Measurements from ENCODE around the gene UTS2R. TPM values are rescaled to one million over a fixed set of nuclear protein-coding genes. Genes with fewer than 3 reads are reported as not detected.
"Not testable (repeated sequence)": the region's sequence is repeated elsewhere in the genome, so short reads cannot be mapped to it uniquely, and the experiment has no call there.

UTS2R gene
- total RNA-seq, 2 experiments from 2014 or later = not detected

GRCh38 chr17:82358465-82359350, 12.9 kb upstream of the UTS2R start, which contains the start of gene TEX19:
Gene TEX19 (plus strand): TSS chr17:82359247. CDS start chr17:82362151, 2,904 bp downstream.
- Mint-ChIP-seq H3K27ac (no peak within 1 kb of the TSS), H3K36me3 (ENCODE audit: low read depth) (no peaks in the 10 kb centered on the region), H3K4me3 (peak within 1 kb of the TSS; percentile 7), H3K4me1 (ENCODE audit: low read depth) (peaks cover 10% of the 10 kb centered on the region), H3K27me3 (peaks cover 12% of the 10 kb centered on the region), H3K9me3 (no peaks in the 10 kb centered on the region)
- ATAC-seq (peak; percentile 89), DNase-seq (peak; percentile 58)
- ChIA-PET POLR2A (no interaction called here), CTCF (interaction anchor here (0.6 to 1.3 kb wide), 4 partner anchors 9 to 193 kb away, joined by 3 to 6 read pairs (median 4); no protein-coding TSS in a partner anchor)
- intact Hi-C loops (cut with micrococcal nuclease) = no loop called here
- TF ChIP-seq CTCF (IDR thresholded peaks at IDR 0.05) = no peak

GRCh38 chr17:82359451-82360074, 12.0 kb upstream of the UTS2R start:
- H3K4me3 Mint-ChIP-seq; H3K4me1 Mint-ChIP-seq (ENCODE audit: low read depth); H3K36me3 Mint-ChIP-seq (ENCODE audit: low read depth); intact Hi-C loops (cut with micrococcal nuclease); POLR2A ChIA-PET; H3K9me3 Mint-ChIP-seq; H3K27ac Mint-ChIP-seq; ATAC-seq; DNase-seq: not testable (repeated sequence)
- CTCF ChIA-PET = interaction anchor here (0.6 to 0.7 kb wide), 2 partner anchors 9 to 192 kb away, joined by 4 to 6 read pairs; no protein-coding TSS in a partner anchor
- peaks cover 12% of the 10 kb centered on the region for H3K27me3 Mint-ChIP-seq

- Mint-ChIP-seq H3K27ac (no peak overlapping the region), H3K4me1 (ENCODE audit: low read depth) (peaks cover 10% of the 10 kb centered on the region), H3K4me3 (no peak overlapping the region), H3K27me3 (peaks cover 7% of the 10 kb centered on the region), H3K36me3 (ENCODE audit: low read depth) (no peaks in the 10 kb centered on the region), H3K9me3 (no peaks in the 10 kb centered on the region)
- ATAC-seq (no peak), DNase-seq (no peak)
- CTCF ChIA-PET = interaction anchor here (1.0 to 2.2 kb wide), 4 partner anchors 9 to 332 kb away, joined by 3 to 6 read pairs (median 4); no protein-coding TSS in a partner anchor
- no peak for TF ChIP-seq CTCF (IDR thresholded peaks at IDR 0.05)
- intact Hi-C loops (cut with micrococcal nuclease) = no loop called here
- POLR2A ChIA-PET = interaction anchor here (1.1 kb wide), 1 partner anchor 11 kb away, joined by 3 read pairs; no protein-coding TSS in a partner anchor
Measured at GRCh38 chr17:82361885-82362633, 9.5 kb upstream of the UTS2R start.

- intact Hi-C loops (cut with micrococcal nuclease) = no loop called here
- no peak for TF ChIP-seq CTCF (IDR thresholded peaks at IDR 0.05)
- ATAC-seq (no peak), DNase-seq (no peak)
- Mint-ChIP-seq H3K27ac (no peak overlapping the region), H3K4me1 (ENCODE audit: low read depth) (peaks cover 5% of the 10 kb centered on the region), H3K27me3 (peaks cover 8% of the 10 kb centered on the region), H3K36me3 (ENCODE audit: low read depth) (no peaks in the 10 kb centered on the region), H3K4me3 (no peak overlapping the region), H3K9me3 (no peaks in the 10 kb centered on the region)
- CTCF ChIA-PET = interaction anchor here (1.3 to 2.6 kb wide), 4 partner anchors 13 to 59 kb away, joined by 3 to 10 read pairs (median 7); no protein-coding TSS in a partner anchor
- POLR2A ChIA-PET = no interaction called here
Measured at GRCh38 chr17:82365606-82366295, 5.8 kb upstream of the UTS2R start.

Data from activated CD8-positive, alpha-beta T cell treated with anti-CD3 and anti-CD28 coated beads for 36 hours (primary cell).